ENCODE measurements around the gene CYP19A1.

GRCh38 chr15:51369451-51369761 is 31.0 kb upstream of the CYP19A1 start:
- TF ChIP-seq POLR2A (IDR thresholded peaks at IDR 0.05) (no peak), CTCF (IDR thresholded peaks at IDR 0.05) (no peak)

Measured in esophagus squamous epithelium (tissue), 4 donors.